Endothelial cell of umbilical vein (primary cell): ENCODE results near the gene DLGAP4.

Experiments used
- CTCF ChIP-seq, 2 donors: IDR thresholded peaks; 1 replicate in 1 of 2; 2 replicates in 1 of 2; pipeline ENCODE4 v1.5.1; 2011; ENCODE audit warnings: low read length in 2 of 2, mild to moderate bottlenecking in 2 of 2, moderate library complexity in 2 of 2, control low read depth in 1 of 2, inconsistent platforms in 1 of 2, low read depth in 1 of 2; ENCODE audit not compliant: insufficient read depth in 1 of 2; ENCODE audit errors: extremely low read depth in 1 of 2
- EZH2 ChIP-seq: IDR thresholded peaks from 2 replicates; pipeline ENCODE4 v1.6.1; 2012; ENCODE audit warnings: borderline replicate concordance, low read depth, mild to moderate bottlenecking, moderate library complexity, low read length, inconsistent platforms; ENCODE audit not compliant: severe bottlenecking
- FOS ChIP-seq: IDR thresholded peaks from 2 replicates; pipeline ENCODE4 v1.6.1; 2011; ENCODE audit warnings: mild to moderate bottlenecking, low read length, moderate library complexity, borderline replicate concordance; ENCODE audit not compliant: insufficient read depth
- JUN ChIP-seq: IDR thresholded peaks from 2 replicates; pipeline ENCODE4 v1.6.1; 2011; ENCODE audit warnings: borderline replicate concordance, low read depth; ENCODE audit not compliant: insufficient read length, insufficient read depth
- POLR2A ChIP-seq: IDR thresholded peaks from 2 replicates; pipeline ENCODE4 v1.6.1; 2012; ENCODE audit warnings: low read depth, mild to moderate bottlenecking, control low read depth, low read length
- POLR2AphosphoS5 ChIP-seq: IDR thresholded peaks from 2 replicates; pipeline ENCODE4 v1.6.1; 2012; ENCODE audit warnings: low read depth, mild to moderate bottlenecking, control low read depth, low read length, moderate library complexity; ENCODE audit not compliant: insufficient read depth
- TF ChIP-seq, protein P1 (sequence below): IDR thresholded peaks from 2 replicates; pipeline ENCODE4 v1.6.1; 2011; ENCODE audit not compliant: insufficient read depth, insufficient read length

DNA sequence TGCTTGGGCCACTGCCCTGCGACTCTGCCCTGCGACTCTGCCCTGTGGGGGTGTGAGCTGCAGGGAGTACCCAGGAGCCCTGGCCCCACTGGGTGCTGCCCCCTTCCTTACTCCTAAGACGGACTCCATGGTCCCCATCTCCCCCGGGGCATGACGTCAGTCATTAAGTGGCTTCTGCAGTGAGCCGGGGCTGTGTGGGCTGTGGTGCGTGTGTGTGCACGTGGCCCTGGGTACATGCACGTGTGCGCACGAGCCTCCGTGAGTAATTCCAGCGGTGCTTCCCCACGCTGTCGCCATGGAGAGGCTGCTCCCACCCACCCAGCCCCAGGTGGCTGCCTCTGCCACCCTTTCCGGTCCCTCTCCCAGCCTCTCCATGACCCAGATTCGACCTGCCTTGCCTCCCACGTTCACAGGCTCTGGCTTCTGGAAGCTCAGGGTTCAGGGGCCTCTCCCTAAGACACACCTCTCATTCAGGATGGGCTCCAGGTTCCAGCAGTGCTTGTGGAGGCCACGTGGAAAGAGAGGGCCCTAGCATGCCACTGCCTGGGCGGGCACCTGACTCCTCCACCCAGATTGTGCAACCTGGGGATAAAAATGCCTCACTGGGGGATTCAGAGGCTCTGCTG lies 88.3 kb downstream of the DLGAP4 start:
- no peak for TF ChIP-seq CTCF (IDR thresholded peaks at IDR 0.05; ENCODE audit: extremely low read depth in 1 of 2, insufficient read depth in 1 of 2, low read depth in 1 of 2, low read length in 2 of 2)
- TF ChIP-seq POLR2A, result no peak
- TF ChIP-seq POLR2AphosphoS5, result no peak
- no peak for TF ChIP-seq EZH2
- no peak for TF ChIP-seq JUN
- TF ChIP-seq, protein P1, sequence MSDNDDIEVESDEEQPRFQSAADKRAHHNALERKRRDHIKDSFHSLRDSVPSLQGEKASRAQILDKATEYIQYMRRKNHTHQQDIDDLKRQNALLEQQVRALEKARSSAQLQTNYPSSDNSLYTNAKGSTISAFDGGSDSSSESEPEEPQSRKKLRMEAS, result no peak
- no peak for TF ChIP-seq FOS
